ENCODE results near the gene CLMN.
"Not testable (repeated sequence)": the region's sequence is repeated elsewhere in the genome, so short reads cannot be mapped to it uniquely, and the experiment has no call there.

The CLMN gene

GRCh38 chr14:95285566-95285965 lies 34.1 kb downstream of the CLMN start:
- no peak for DNase-seq (ENCODE audit: low spot score)

- DNase-seq (ENCODE audit: low spot score): not testable (repeated sequence)
Observed at GRCh38 chr14:95283802-95284201, 35.9 kb downstream of the CLMN start.

- not testable (repeated sequence) for DNase-seq (ENCODE audit: low spot score)
Observed at GRCh38 chr14:95282986-95283380, 36.7 kb downstream of the CLMN start.

GRCh38 chr14:95282354-95282985 lies 37.2 kb downstream of the CLMN start:
- DNase-seq (ENCODE audit: low spot score): no peak

GRCh38 chr14:95281560-95282176 lies 38.0 kb downstream of the CLMN start:
- DNase-seq (ENCODE audit: low spot score): no peak

GRCh38 chr14:95275494-95275893 lies 44.2 kb downstream of the CLMN start:
- DNase-seq (ENCODE audit: low spot score): no peak

GRCh38 chr14:95274874-95275273 lies 44.8 kb downstream of the CLMN start:
- DNase-seq (ENCODE audit: low spot score): no peak

- DNase-seq (ENCODE audit: low spot score): no peak
Observed at GRCh38 chr14:95274279-95274678, 45.4 kb downstream of the CLMN start.

GRCh38 chr14:95273001-95273978 lies 46.4 kb downstream of the CLMN start:
- DNase-seq (ENCODE audit: low spot score): no peak

GRCh38 chr14:95272057-95272456 lies 47.7 kb downstream of the CLMN start:
- no peak for DNase-seq (ENCODE audit: low spot score)

GRCh38 chr14:95270203-95270602 lies 49.5 kb downstream of the CLMN start:
- no peak for DNase-seq (ENCODE audit: low spot score)

GRCh38 chr14:95269493-95269892 lies 50.2 kb downstream of the CLMN start:
- no peak for DNase-seq (ENCODE audit: low spot score)

GRCh38 chr14:95268350-95268749 lies 51.4 kb downstream of the CLMN start:
- DNase-seq (ENCODE audit: low spot score): no peak

- no peak for DNase-seq (ENCODE audit: low spot score)
Observed at GRCh38 chr14:95267306-95267705, 52.4 kb downstream of the CLMN start.

- DNase-seq (ENCODE audit: low spot score): peak; percentile 21
Observed at GRCh38 chr14:95265106-95266094, 54.3 kb downstream of the CLMN start.

- no peak for DNase-seq (ENCODE audit: low spot score)
Observed at GRCh38 chr14:95264271-95264973, 55.3 kb downstream of the CLMN start.

GRCh38 chr14:95263527-95264231 lies 56.0 kb downstream of the CLMN start:
- no peak for DNase-seq (ENCODE audit: low spot score)

GRCh38 chr14:95262511-95262891 lies 57.2 kb downstream of the CLMN start:
- DNase-seq (ENCODE audit: low spot score): no peak

GRCh38 chr14:95261616-95262510 lies 57.8 kb downstream of the CLMN start:
- DNase-seq (ENCODE audit: low spot score): no peak

Measured in HuH-7 (cell line).